OCI-M2 (cell line): Measurements from ENCODE around the gene RNU5B-1.

ENCODE experiments used
- DNase-seq: peaks from one replicate; lab custom pipeline; 2025; ENCODE audit not compliant: unreplicated experiment; lab: John Stamatoyannopoulos, UW

RNU5B-1 gene

GRCh38 chr15:65327651-65328393, 23.3 kb downstream of the RNU5B-1 start:
- DNase-seq, result no peak

- DNase-seq, result no peak
Observed at GRCh38 chr15:65328506-65329287, 24.2 kb downstream of the RNU5B-1 start.

- DNase-seq, result no peak
Observed at GRCh38 chr15:65329288-65329983, 25.0 kb downstream of the RNU5B-1 start.

GRCh38 chr15:65329984-65330735, 25.7 kb downstream of the RNU5B-1 start:
- DNase-seq, result no peak

GRCh38 chr15:65330934-65331645, 26.6 kb downstream of the RNU5B-1 start:
- no peak for DNase-seq

- DNase-seq, result no peak
Observed at GRCh38 chr15:65331811-65332210, 27.3 kb downstream of the RNU5B-1 start.

GRCh38 chr15:65332391-65333147, 28.1 kb downstream of the RNU5B-1 start:
- DNase-seq, result no peak

GRCh38 chr15:65333148-65333820, 28.8 kb downstream of the RNU5B-1 start:
- DNase-seq, result no peak

GRCh38 chr15:65333856-65334255, 29.4 kb downstream of the RNU5B-1 start:
- DNase-seq, result no peak

GRCh38 chr15:65334586-65335231, 30.2 kb downstream of the RNU5B-1 start:
- DNase-seq, result no peak

GRCh38 chr15:65335278-65336055, 31.0 kb downstream of the RNU5B-1 start:
- DNase-seq, result no peak

- DNase-seq, result no peak
Observed at GRCh38 chr15:65336493-65337435, 32.3 kb downstream of the RNU5B-1 start.

GRCh38 chr15:65337436-65338070, 33.1 kb downstream of the RNU5B-1 start:
- no peak for DNase-seq

GRCh38 chr15:65338366-65338765, 33.9 kb downstream of the RNU5B-1 start:
- DNase-seq, result no peak

GRCh38 chr15:65338823-65339222, 34.3 kb downstream of the RNU5B-1 start:
- DNase-seq, result no peak

- no peak for DNase-seq
Observed at GRCh38 chr15:65339416-65339815, 34.9 kb downstream of the RNU5B-1 start.
